ENCODE measurements around the gene AHI1. TPM values are rescaled to one million over a fixed set of nuclear protein-coding genes. Genes with fewer than 3 reads are reported as not detected.
"Not testable (repeated sequence)": the region's sequence is repeated elsewhere in the genome, so short reads cannot be mapped to it uniquely, and the experiment has no call there.

Gene AHI1
- total and polyA plus RNA-seq, 9 donors, result 7.1 to 56.2 (median 26.7) TPM

- Histone ChIP-seq H3K4me3 (no peak overlapping the region), H3K36me3 (no peaks in the 10 kb centered on the region), H3K27me3 (no peaks in the 10 kb centered on the region), H3K27ac (no peak overlapping the region), H3K9me3 (no peaks in the 10 kb centered on the region), H3K4me1 (ENCODE audit: insufficient read depth) (no peaks in the 10 kb centered on the region)
- intact Hi-C loops (cut with DNase I), result no loop called here
- TF ChIP-seq EP300 (IDR thresholded peaks at IDR 0.05), result no peak
- no peak for TF ChIP-seq CTCF (IDR thresholded peaks at IDR 0.05)
- no peak for TF ChIP-seq POLR2A (IDR thresholded peaks at IDR 0.05)
- no peak for DNase-seq
Measured at GRCh38 chr6:135344526-135344925, 153.0 kb downstream of the AHI1 start.

- H3K27me3 ChIP-seq; H3K4me3 ChIP-seq; H3K9me3 ChIP-seq; H3K27ac ChIP-seq; DNase-seq; H3K4me1 ChIP-seq (ENCODE audit: insufficient read depth); intact Hi-C loops (cut with DNase I); H3K36me3 ChIP-seq: not testable (repeated sequence)
- WGBS, 3 donors, result 94 to 97% (median 96%) methylated on average over 8 of the region's 8 CpGs
Measured at GRCh38 chr6:135339920-135340319, 157.6 kb downstream of the AHI1 start.

- H3K9me3 ChIP-seq, result no peaks in the 10 kb centered on the region
- no peak for DNase-seq
- H3K27me3 ChIP-seq, result no peaks in the 10 kb centered on the region
- H3K36me3 ChIP-seq, result no peaks in the 10 kb centered on the region
- 94 to 99% (median 98%) methylated on average over 3 of the region's 3 CpGs for WGBS, 3 donors
- TF ChIP-seq POLR2A (IDR thresholded peaks at IDR 0.05), result no peak
- no peak for TF ChIP-seq CTCF (IDR thresholded peaks at IDR 0.05)
- TF ChIP-seq EP300 (IDR thresholded peaks at IDR 0.05), result no peak
- H3K4me3 ChIP-seq, result no peak overlapping the region
- no peaks in the 10 kb centered on the region for H3K4me1 ChIP-seq (ENCODE audit: insufficient read depth)
- intact Hi-C loops (cut with DNase I), result no loop called here
- H3K27ac ChIP-seq, result no peak overlapping the region
Measured at GRCh38 chr6:135334169-135334568, 163.4 kb downstream of the AHI1 start.

GRCh38 chr6:135331002-135331401 is 166.5 kb downstream of the AHI1 start:
- H3K9me3 ChIP-seq, result no peaks in the 10 kb centered on the region
- 92 to 95% (median 92%) methylated on average over 2 of the region's 2 CpGs for WGBS, 3 donors
- TF ChIP-seq CTCF (IDR thresholded peaks at IDR 0.05) (no peak), EP300 (IDR thresholded peaks at IDR 0.05) (no peak), POLR2A (IDR thresholded peaks at IDR 0.05) (no peak)
- no peak for DNase-seq
- H3K36me3 ChIP-seq, result no peaks in the 10 kb centered on the region
- no peaks in the 10 kb centered on the region for H3K4me1 ChIP-seq (ENCODE audit: insufficient read depth)
- no peak overlapping the region for H3K4me3 ChIP-seq
- no peaks in the 10 kb centered on the region for H3K27me3 ChIP-seq
- H3K27ac ChIP-seq, result no peak overlapping the region
- intact Hi-C loops (cut with DNase I), result no loop called here

- Histone ChIP-seq H3K27ac (no peak overlapping the region), H3K4me3 (no peak overlapping the region), H3K27me3 (no peaks in the 10 kb centered on the region), H3K36me3 (no peaks in the 10 kb centered on the region), H3K4me1 (ENCODE audit: insufficient read depth) (no peaks in the 10 kb centered on the region), H3K9me3 (no peaks in the 10 kb centered on the region)
- WGBS, 3 donors, result 88 to 94% (median 94%) methylated on average over 13 of the region's 13 CpGs
- DNase-seq, result no peak
- intact Hi-C loops (cut with DNase I), result no loop called here
- no peak for TF ChIP-seq POLR2A (IDR thresholded peaks at IDR 0.05)
- TF ChIP-seq CTCF (IDR thresholded peaks at IDR 0.05), result no peak
- TF ChIP-seq EP300 (IDR thresholded peaks at IDR 0.05), result no peak
Measured at GRCh38 chr6:135329851-135330803, 167.4 kb downstream of the AHI1 start.

Data from ovary (tissue), 9 donors.